HepG2 (cell line): ENCODE data around the gene XKR7. TPM values are rescaled to one million over a fixed set of nuclear protein-coding genes. Genes with fewer than 3 reads are reported as not detected.

Source experiments
- ARHGAP35 ChIP-seq: sonication (generic); formaldehyde crosslinking; IDR thresholded peaks from 2 replicates; pipeline ENCODE4 v1.9.0; 2022; ENCODE audit warnings: mild to moderate bottlenecking, inconsistent platforms, moderate library complexity, missing genetic modification reagents, borderline replicate concordance
- ATF1 ChIP-seq: IDR thresholded peaks from 2 replicates; pipeline ENCODE4 v1.6.1; 2016; ENCODE audit warnings: mild to moderate bottlenecking, control low read depth
- CEBPG ChIP-seq: IDR thresholded peaks from 2 replicates; pipeline ENCODE4 v1.6.1; 2016
- GMEB1 ChIP-seq: sonication (generic); formaldehyde crosslinking; IDR thresholded peaks from 2 replicates; pipeline ENCODE4 v1.5.1; 2020; ENCODE audit warnings: missing genetic modification reagents, mild to moderate bottlenecking, borderline replicate concordance
- GMEB2 ChIP-seq: IDR thresholded peaks from 2 replicates; pipeline ENCODE4 v1.6.1; 2016; ENCODE audit warnings: missing biosample characterization, missing genetic modification reagents, low read depth
- HNRNPL ChIP-seq: fragments of 200-400 bp; formaldehyde crosslinking; IDR thresholded peaks from 2 replicates; pipeline ENCODE4 v1.6.1; 2017; ENCODE audit warnings: mild to moderate bottlenecking, low read depth, low read length
- JARID2 ChIP-seq: sonication (generic); formaldehyde crosslinking; IDR thresholded peaks from 2 replicates; pipeline ENCODE4 v1.8.1; 2023; ENCODE audit warnings: missing genetic modification reagents, inconsistent platforms; ENCODE audit not compliant: insufficient replicate concordance
- KDM5B ChIP-seq: sonication (generic); formaldehyde crosslinking; IDR thresholded peaks from 2 replicates; pipeline ENCODE4 v1.4.0; 2020; ENCODE audit warnings: missing genetic modification reagents, mild to moderate bottlenecking, borderline replicate concordance
- KLF6 ChIP-seq: IDR thresholded peaks from 2 replicates; pipeline ENCODE4 v1.8.0; 2016; ENCODE audit warnings: missing biosample characterization, missing genetic modification reagents
- MAFG ChIP-seq: sonication (generic); formaldehyde crosslinking; IDR thresholded peaks from 2 replicates; pipeline ENCODE4 v1.5.1; 2020; ENCODE audit warnings: mild to moderate bottlenecking, missing genetic modification reagents
- MLXIP ChIP-seq: sonication (generic); formaldehyde crosslinking; IDR thresholded peaks from 2 replicates; pipeline ENCODE4 v1.9.0; 2021; ENCODE audit warnings: missing genetic modification reagents, borderline replicate concordance
- MYC ChIP-seq: sonication (generic); formaldehyde crosslinking; IDR thresholded peaks from 2 replicates; pipeline ENCODE4 v1.9.0; 2021; ENCODE audit warnings: missing genetic modification reagents, borderline replicate concordance
- MYNN ChIP-seq: sonication (generic); formaldehyde crosslinking; IDR thresholded peaks from 2 replicates; pipeline ENCODE4 v1.4.0; 2020; ENCODE audit warnings: mild to moderate bottlenecking, low read depth, missing genetic modification reagents
- ZBTB43 ChIP-seq: sonication (generic); formaldehyde crosslinking; conservative IDR thresholded peaks from 2 replicates; pipeline ENCODE4 v1.4.0; 2020; ENCODE audit warnings: missing genetic modification reagents
- ZNF17 ChIP-seq: sonication (generic); formaldehyde crosslinking; IDR thresholded peaks from 2 replicates; pipeline ENCODE4 v1.5.0; 2020; ENCODE audit warnings: mild to moderate bottlenecking, missing genetic modification reagents
- ZNF274 ChIP-seq: sonication (generic); formaldehyde crosslinking; IDR thresholded peaks from 2 replicates; pipeline ENCODE4 v1.5.1; 2020; ENCODE audit warnings: mild to moderate bottlenecking, missing genetic modification reagents
- ZNF275 ChIP-seq: sonication (generic); formaldehyde crosslinking; IDR thresholded peaks from 2 replicates; pipeline ENCODE4 v1.8.0; 2022; ENCODE audit warnings: missing genetic modification reagents, mild to moderate bottlenecking, inconsistent platforms, borderline replicate concordance
- ZNF335 ChIP-seq: sonication (generic); formaldehyde crosslinking; IDR thresholded peaks from 2 replicates; pipeline ENCODE4 v1.4.0; 2020; ENCODE audit warnings: missing genetic modification reagents
- ZNF678 ChIP-seq: sonication (generic); formaldehyde crosslinking; IDR thresholded peaks from 2 replicates; pipeline ENCODE4 v1.4.0; 2020; ENCODE audit warnings: mild to moderate bottlenecking, missing genetic modification reagents
- ZSCAN12 ChIP-seq: sonication (generic); formaldehyde crosslinking; IDR thresholded peaks from 2 replicates; pipeline ENCODE4 v1.9.0; 2021; ENCODE audit warnings: mild to moderate bottlenecking, missing genetic modification reagents
- polyA plus RNA-seq, 8 experiments: library from polyadenylated mRNA; depleted of rRNA in 3 of 8; stranded (reverse) in 7 of 8; unstranded in 1 of 8; fragments of >200 nt; fragmentation: Illumina TruSeq in 4 of 8; extraction: Trizol in 4 of 8; gene quantifications; 2 replicates each; pipeline versions ENCODE4 v1.2.1 to v1.2.3, GENCODE V29; 2011 to 2016; ENCODE audit warnings: low read depth in 4 of 8, missing spikeins in 1 of 8, mixed read lengths in 1 of 8; ENCODE audit not compliant: insufficient read depth in 1 of 8
- total RNA-seq, 5 experiments: library from RNA; depleted of rRNA; stranded (reverse); fragments of >200 nt; fragmentation: Illumina TruSeq; extraction: Trizol; gene quantifications; 2 replicates each; pipeline ENCODE4 v1.2.3, GENCODE V29; 2016; ENCODE audit warnings: low read depth in 1 of 5

Gene XKR7
- total and polyA plus RNA-seq, 2 of the 13 experiments (the other 11 are each of a cell fraction or from before 2014, with no cell fraction given), result not detected

GRCh38 chr20:31951530-31952453, 16.2 kb upstream of the XKR7 start, which contains the start of gene PDRG1 (continued):
- peak; percentile 97 for TF ChIP-seq ZNF275 (CRISPR knock-in tag)
- TF ChIP-seq ZNF17 (CRISPR knock-in tag), result no peak
- TF ChIP-seq HNRNPL, result 0 out of 2 replicates have a peak, but pooled peaks have one; percentile 29
- TF ChIP-seq ATF1, result no peak
- peak; percentile 84; the same call in 1 of the 2 replicates for TF ChIP-seq ZNF335 (CRISPR knock-in tag)
- TF ChIP-seq KLF6 (CRISPR knock-in tag), result peak; percentile 77
- TF ChIP-seq JARID2, result no peak
- TF ChIP-seq MAFG (CRISPR knock-in tag), result no peak
- peak; percentile 88; the same call in 1 of the 2 replicates for TF ChIP-seq MYC
- peak; percentile 99 for TF ChIP-seq ZNF274 (CRISPR knock-in tag)
- TF ChIP-seq MLXIP (CRISPR knock-in tag), result peak; percentile 69
- peak; percentile 98 for TF ChIP-seq KDM5B (CRISPR knock-in tag)
- TF ChIP-seq ZNF678 (CRISPR knock-in tag), result no peak
- peak; percentile 71; the same call in 1 of the 2 replicates for TF ChIP-seq MYNN (CRISPR knock-in tag)
- TF ChIP-seq ARHGAP35, result 0 out of 2 replicates have a peak, but pooled peaks have one; percentile 88
- TF ChIP-seq ZBTB43 (CRISPR knock-in tag), result peak; percentile 78; the same call in 1 of the 2 replicates
- no peak; the same call in 1 of the 2 replicates for TF ChIP-seq GMEB2 (CRISPR knock-in tag)
- peak; percentile 93; the same call in 1 of the 2 replicates for TF ChIP-seq ZSCAN12 (CRISPR knock-in tag)
- peak; percentile 87; the same call in 1 of the 2 replicates for TF ChIP-seq GMEB1 (CRISPR knock-in tag)
- 0 out of 2 replicates have a peak, but pooled peaks have one; percentile 12 for TF ChIP-seq CEBPG (CRISPR knock-in tag)
